Activated CD8-positive, alpha-beta memory T cell treated with anti-CD3 and anti-CD28 coated beads for 36 hours (primary cell): ENCODE data around the gene DOK6. TPM values are rescaled to one million over a fixed set of nuclear protein-coding genes. Genes with fewer than 3 reads are reported as not detected.
"Not testable (repeated sequence)": the region's sequence is repeated elsewhere in the genome, so short reads cannot be mapped to it uniquely, and the experiment has no call there.

ENCODE experiments used
- CTCF ChIA-PET: fragments of 350-600 bp; sonication (Branson Sonifier 250); formaldehyde crosslinking; loops from one replicate; lab custom pipeline; 2021; ENCODE audit warnings: antibody characterized with exemption; lab: Charles Lee
- POLR2A ChIA-PET: fragments of 350-600 bp; sonication (Branson Sonifier 250); formaldehyde crosslinking; loops from one replicate; lab custom pipeline; 2021; ENCODE audit warnings: antibody characterized with exemption; lab: Charles Lee
- total RNA-seq, 2 experiments: library from RNA; stranded (reverse); gene quantifications; one replicate each; pipeline ENCODE4 v1.2.3, GENCODE V29; 2021

DOK6 gene
- total RNA-seq, 2 experiments from 2014 or later: not detected

DNA sequence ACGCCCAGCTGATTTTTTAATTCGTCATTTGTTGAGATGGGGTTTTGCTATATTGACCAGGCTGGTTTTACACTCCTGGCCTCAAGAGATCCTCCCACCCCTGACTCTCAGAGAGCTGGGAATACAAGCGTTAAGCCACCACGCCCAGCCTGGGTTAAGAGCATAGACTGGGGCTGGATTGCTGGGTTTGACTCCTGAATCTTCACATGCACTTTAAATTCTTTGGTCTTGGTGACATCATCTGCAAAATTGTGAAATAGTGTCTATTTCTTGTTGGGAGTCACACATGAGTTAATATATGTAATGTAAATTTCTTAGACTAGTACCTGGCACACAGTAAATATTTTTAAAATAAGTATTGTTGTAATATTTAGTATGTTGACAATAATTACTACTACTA is 257.4 kb downstream of the DOK6 start:
- CTCF ChIA-PET: no interaction called here
- POLR2A ChIA-PET: no interaction called here

GRCh38 chr18:69658685-69659084 is 258.0 kb downstream of the DOK6 start:
- POLR2A ChIA-PET: no interaction called here

DNA sequence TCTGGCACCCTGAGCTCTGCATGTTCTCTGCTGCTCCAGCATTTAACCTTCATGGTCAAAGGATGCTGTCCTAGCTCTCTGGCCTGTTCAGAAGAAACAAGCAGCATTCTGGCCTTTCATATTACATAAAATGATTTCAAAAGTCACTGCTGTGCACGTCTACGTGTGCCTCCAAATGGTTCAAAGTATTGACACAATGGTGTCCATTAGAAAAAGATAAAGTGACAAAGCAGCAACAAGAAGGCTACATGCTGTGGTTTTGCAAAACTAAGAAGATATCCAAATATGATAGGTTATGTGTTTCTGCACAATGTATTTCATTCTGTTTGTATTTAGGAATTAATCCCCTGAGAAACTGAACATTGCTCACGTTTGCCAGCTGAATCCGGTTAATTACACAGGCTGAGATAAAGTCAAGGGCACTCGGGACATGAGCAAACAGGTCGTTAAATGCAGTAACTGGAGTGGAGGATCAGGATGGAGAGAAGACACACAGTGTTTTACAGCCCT is 258.5 kb downstream of the DOK6 start:
- ChIA-PET CTCF (interaction anchor here (0.6 kb wide), 1 partner anchor 346 kb away, joined by 3 read pairs; no protein-coding TSS in a partner anchor), POLR2A (no interaction called here)

More at GRCh38 chr18:69658685-69659084, 258.0 kb downstream of the DOK6 start:
- CTCF ChIA-PET: interaction anchor here (0.6 kb wide), 1 partner anchor 345 kb away, joined by 3 read pairs; no protein-coding TSS in a partner anchor

GRCh38 chr18:69662090-69662489 is 261.4 kb downstream of the DOK6 start:
- POLR2A ChIA-PET, CTCF ChIA-PET: not testable (repeated sequence)

- ChIA-PET POLR2A (no interaction called here), CTCF (no interaction called here)
Observed at GRCh38 chr18:69664399-69664798, 263.7 kb downstream of the DOK6 start.

DNA sequence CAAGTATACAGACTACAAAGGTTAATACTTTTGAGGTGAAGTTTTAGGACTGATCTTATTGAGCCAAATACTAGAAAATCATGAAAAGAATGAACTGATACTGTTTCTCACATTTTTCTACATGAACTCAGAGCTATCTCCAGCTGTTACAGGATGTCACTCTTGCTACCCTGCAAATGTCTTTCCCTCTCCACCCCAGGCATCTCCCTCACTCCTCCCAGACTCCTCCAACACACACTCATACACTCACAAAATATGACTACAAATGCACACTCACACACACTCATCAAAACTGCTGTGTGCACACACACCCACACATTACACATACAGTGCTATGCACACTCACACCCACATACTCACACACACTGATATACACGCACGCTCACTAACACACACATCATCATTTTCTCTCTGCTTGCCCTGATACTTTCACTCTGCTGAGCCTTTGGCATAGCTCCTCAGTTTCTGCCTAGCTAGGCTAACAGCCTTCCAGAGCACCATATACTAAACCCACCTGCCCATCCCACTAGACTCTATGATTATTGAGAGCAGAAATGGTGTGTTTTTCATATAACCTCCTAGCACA is 273.7 kb downstream of the DOK6 start:
- ChIA-PET CTCF (no interaction called here), POLR2A (no interaction called here)

GRCh38 chr18:69674966-69675365 is 274.3 kb downstream of the DOK6 start:
- POLR2A ChIA-PET: no interaction called here
- CTCF ChIA-PET: no interaction called here

DNA sequence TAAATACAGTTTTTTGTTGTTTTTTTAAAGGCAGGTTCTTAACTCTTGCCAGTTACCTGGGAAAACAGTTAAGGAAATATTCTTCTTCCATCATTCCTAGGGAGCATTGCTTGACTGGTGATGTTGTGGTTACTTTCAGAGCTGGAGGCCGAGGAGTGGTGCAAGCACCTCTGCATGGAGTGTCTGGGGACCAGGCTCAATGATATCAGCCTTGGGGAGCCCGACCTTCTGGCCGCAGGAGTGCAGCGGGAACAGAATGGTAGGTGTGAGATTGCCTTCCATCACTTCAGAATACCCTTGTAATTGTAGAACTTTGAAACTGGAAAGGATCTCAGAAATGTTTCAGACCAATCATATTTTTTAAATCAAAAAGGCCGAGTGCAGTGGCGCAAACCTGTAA is 276.9 kb downstream of the DOK6 start:
- POLR2A ChIA-PET: no interaction called here
- CTCF ChIA-PET: no interaction called here

GRCh38 chr18:69680123-69680522 is 279.4 kb downstream of the DOK6 start:
- CTCF ChIA-PET: no interaction called here
- POLR2A ChIA-PET: no interaction called here

DNA sequence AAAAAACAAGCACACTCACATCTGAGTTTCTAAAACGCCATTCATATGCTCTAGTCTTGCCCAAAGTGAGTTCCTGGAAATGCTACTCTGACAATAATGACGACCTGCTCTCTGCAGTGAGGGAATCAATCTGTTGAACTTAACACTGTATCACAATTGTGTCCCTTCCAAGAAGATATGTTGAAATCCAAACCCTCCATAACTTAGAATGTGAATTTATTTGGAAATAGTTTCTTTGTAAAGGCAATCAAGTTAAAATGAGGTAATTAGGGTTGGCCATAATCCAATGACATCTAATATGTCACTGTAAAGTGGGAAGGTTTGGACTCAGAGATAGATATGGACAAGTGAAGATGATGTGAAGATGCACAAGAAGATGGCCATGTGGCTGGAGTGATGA is 282.5 kb downstream of the DOK6 start:
- ChIA-PET POLR2A (no interaction called here), CTCF (interaction anchor here (1.2 kb wide), 1 partner anchor 29 kb away, joined by 3 read pairs; no protein-coding TSS in a partner anchor)

DNA sequence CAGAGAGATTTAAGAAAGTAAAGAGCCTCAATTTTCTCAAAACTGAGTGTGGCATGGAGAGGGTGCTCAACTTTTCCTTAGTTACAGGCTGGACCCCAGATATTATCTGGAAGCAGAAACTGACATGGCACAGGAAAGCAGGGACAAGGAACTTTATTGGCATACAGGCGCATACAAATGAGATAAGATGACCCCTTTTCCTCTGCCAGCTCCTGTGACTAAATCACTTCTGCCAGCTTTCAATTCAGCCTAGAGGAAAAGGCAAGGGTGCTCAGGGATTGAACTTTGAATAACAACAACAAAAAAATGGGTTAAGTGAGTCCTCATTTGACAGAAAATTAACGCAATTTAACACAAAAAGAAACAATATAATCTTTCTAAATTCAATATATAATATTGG is 284.1 kb downstream of the DOK6 start:
- POLR2A ChIA-PET: no interaction called here

GRCh38 chr18:69686861-69687260 is 286.2 kb downstream of the DOK6 start:
- ChIA-PET CTCF (no interaction called here), POLR2A (no interaction called here)

More for the DNA sequence above, 284.1 kb downstream of the DOK6 start:
- CTCF ChIA-PET: no interaction called here

- CTCF ChIA-PET: no interaction called here
- POLR2A ChIA-PET: no interaction called here
Observed at GRCh38 chr18:69689121-69689759, 288.6 kb downstream of the DOK6 start.

DNA sequence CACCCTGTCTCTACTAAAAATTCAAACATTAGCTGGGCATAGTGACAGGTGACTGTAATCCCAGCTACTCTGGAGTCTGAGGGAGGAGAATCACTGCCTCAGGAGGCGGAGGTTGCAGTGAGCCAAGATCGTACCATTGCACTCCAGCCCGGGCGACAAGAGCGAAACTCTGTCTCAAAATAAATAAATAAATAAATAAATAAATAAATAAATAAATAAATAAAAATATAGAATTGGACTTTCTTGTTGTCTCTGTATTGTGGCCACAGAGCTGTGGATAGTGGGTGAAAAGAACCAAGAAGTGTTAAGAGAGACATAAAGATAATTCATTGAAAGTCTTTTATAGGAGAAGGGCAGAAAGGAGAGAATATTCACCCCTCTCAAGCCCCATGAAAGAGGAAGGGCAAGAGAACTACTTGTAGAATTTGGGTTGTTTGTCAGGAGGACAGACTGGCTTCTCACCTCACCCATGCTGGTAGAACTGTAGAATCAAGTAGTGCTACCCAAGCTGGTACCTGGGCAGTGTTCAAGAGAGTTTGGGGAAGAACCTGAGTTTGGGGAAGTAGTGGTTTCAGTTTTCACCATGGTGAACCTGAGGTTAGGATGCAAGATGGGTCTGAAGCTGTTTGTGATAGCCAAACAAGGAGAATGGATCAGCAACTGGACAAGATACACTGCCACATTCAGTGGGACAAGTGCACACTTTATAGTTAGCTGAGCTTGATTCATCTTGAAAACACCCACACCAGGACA is 290.5 kb downstream of the DOK6 start:
- ChIA-PET POLR2A (no interaction called here), CTCF (no interaction called here)

- CTCF ChIA-PET: no interaction called here
- POLR2A ChIA-PET: no interaction called here
Observed at GRCh38 chr18:69697069-69697468, 296.4 kb downstream of the DOK6 start.

- CTCF ChIA-PET: no interaction called here
- POLR2A ChIA-PET: no interaction called here
Observed at GRCh38 chr18:69697689-69698088, 297.0 kb downstream of the DOK6 start.

DNA sequence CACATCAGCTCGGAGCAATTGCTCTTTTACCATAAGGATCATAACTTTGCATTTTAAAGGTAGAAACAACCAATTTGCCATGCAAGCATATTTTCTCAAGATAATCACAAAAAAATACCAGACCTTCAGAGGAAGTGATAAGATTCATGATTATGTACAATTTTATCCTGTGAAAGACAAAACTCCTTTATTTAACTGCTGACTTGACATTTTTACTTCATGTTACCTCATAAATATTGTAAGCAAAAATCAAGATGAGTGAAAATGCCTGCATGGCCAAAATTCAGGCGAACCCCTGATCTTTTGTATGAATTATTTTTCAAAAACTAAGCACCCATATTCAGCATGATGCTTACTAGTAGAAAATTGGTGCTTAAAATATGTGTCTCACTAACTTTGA is 300.6 kb downstream of the DOK6 start:
- CTCF ChIA-PET: no interaction called here
- POLR2A ChIA-PET: no interaction called here

DNA sequence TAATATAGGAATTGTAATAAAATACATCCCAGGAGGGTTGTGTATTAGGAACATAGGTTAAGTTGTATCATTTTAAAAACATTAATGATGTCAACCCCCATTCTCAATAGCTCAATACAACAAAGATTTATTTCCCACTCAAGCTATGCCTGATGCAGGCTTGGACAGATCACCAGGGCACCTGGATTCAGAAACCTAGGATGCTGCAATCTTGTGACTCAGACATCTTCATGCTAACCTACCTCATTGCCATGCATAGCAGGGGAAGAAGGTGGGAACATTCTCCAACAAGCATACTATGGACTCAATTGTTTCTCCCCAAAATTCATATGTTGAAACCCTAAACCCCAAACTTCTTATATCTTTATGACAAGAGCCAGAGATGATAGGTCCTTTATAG is 302.8 kb downstream of the DOK6 start:
- POLR2A ChIA-PET: no interaction called here
- CTCF ChIA-PET: no interaction called here

GRCh38 chr18:69705987-69706386 is 305.3 kb downstream of the DOK6 start:
- ChIA-PET CTCF (no interaction called here), POLR2A (no interaction called here)

- CTCF ChIA-PET: interaction anchor here (0.7 kb wide), 2 partner anchors 9 to 397 kb away, joined by 3 to 4 read pairs; no protein-coding TSS in a partner anchor
- POLR2A ChIA-PET: no interaction called here
Observed at GRCh38 chr18:69708844-69709243, 308.2 kb downstream of the DOK6 start.
